ENCODE measurements around the gene CPE.

- no peak for TF ChIP-seq REST (IDR thresholded peaks at IDR 0.05; ENCODE audit: low read depth, low read length)
- no peak for TF ChIP-seq CHD2 (IDR thresholded peaks at IDR 0.05; ENCODE audit: low read length, partially characterized antibody)
- TF ChIP-seq EP300 (IDR thresholded peaks at IDR 0.05; ENCODE audit: borderline replicate concordance in 1 of 2, low read depth in 1 of 2, low read length in 1 of 2), result no peak
- no peak for TF ChIP-seq RAD21 (IDR thresholded peaks at IDR 0.05; ENCODE audit: low read length)
- no peak for TF ChIP-seq EZH2phosphoT487 (IDR thresholded peaks at IDR 0.05; ENCODE audit: borderline replicate concordance, low read depth)
These were observed 31.4 kb downstream of the CPE start for GRCh38 chr4:165410214-165410613.
